HEK293 (cell line): ENCODE measurements around the gene TMIGD1.

Source experiments
- EGR2 ChIP-seq: fragments of 450-650 bp; formaldehyde crosslinking; IDR thresholded peaks from 2 replicates; pipeline ENCODE4 v1.5.1; 2016; ENCODE audit warnings: low read depth, missing biosample characterization, missing genetic modification characterization
- GFI1B ChIP-seq: fragments of 450-650 bp; formaldehyde crosslinking; IDR thresholded peaks from 2 replicates; pipeline ENCODE4 v1.5.1; 2016; ENCODE audit warnings: missing biosample characterization, missing genetic modification characterization
- HOXA7 ChIP-seq: sonication (generic); formaldehyde crosslinking; IDR thresholded peaks from 2 replicates; pipeline ENCODE4 v1.8.1; 2022; ENCODE audit warnings: missing genetic modification reagents, borderline replicate concordance
- KLF7 ChIP-seq: fragments of 450-650 bp; formaldehyde crosslinking; IDR thresholded peaks from 2 replicates; pipeline ENCODE4 v1.5.1; 2016; ENCODE audit warnings: missing biosample characterization, missing genetic modification characterization, borderline replicate concordance
- OSR2 ChIP-seq: fragments of 450-650 bp; formaldehyde crosslinking; IDR thresholded peaks from 2 replicates; pipeline ENCODE4 v1.5.1; 2016; ENCODE audit warnings: missing biosample characterization, missing genetic modification characterization
- SALL2 ChIP-seq: fragments of 450-650 bp; formaldehyde crosslinking; IDR thresholded peaks from 2 replicates; pipeline ENCODE4 v1.5.0; 2017; ENCODE audit warnings: missing biosample characterization, mild to moderate bottlenecking, missing genetic modification characterization, borderline replicate concordance
- YY1 ChIP-seq: fragments of 450-650 bp; formaldehyde crosslinking; IDR thresholded peaks from 2 replicates; pipeline ENCODE4 v1.5.1; 2018; ENCODE audit warnings: missing biosample characterization, missing genetic modification characterization
- ZIC2 ChIP-seq: fragments of 450-650 bp; formaldehyde crosslinking; IDR thresholded peaks from 2 replicates; pipeline ENCODE4 v1.5.1; 2016; ENCODE audit warnings: missing biosample characterization, missing genetic modification characterization
- ZNF10 ChIP-seq: fragments of 450-650 bp; formaldehyde crosslinking; IDR thresholded peaks from 2 replicates; pipeline ENCODE4 v1.5.1; 2017; ENCODE audit warnings: missing biosample characterization, missing genetic modification characterization
- ZNF2 ChIP-seq: fragments of 450-650 bp; formaldehyde crosslinking; IDR thresholded peaks from 2 replicates; pipeline ENCODE4 v1.5.1; 2016; ENCODE audit warnings: missing biosample characterization, missing genetic modification characterization
- ZNF221 ChIP-seq: fragments of 450-650 bp; formaldehyde crosslinking; IDR thresholded peaks from 2 replicates; pipeline ENCODE4 v1.5.1; 2017; ENCODE audit warnings: missing biosample characterization, missing genetic modification characterization, borderline replicate concordance
- ZNF266 ChIP-seq: fragments of 450-650 bp; formaldehyde crosslinking; IDR thresholded peaks from 2 replicates; pipeline ENCODE4 v1.5.1; 2016; ENCODE audit warnings: missing biosample characterization, missing genetic modification characterization, low read depth
- ZNF354C ChIP-seq: fragments of 450-650 bp; formaldehyde crosslinking; IDR thresholded peaks from 2 replicates; pipeline ENCODE4 v1.5.1; 2016; ENCODE audit warnings: missing biosample characterization, missing genetic modification characterization, low read depth, borderline replicate concordance
- ZNF366 ChIP-seq: fragments of 450-650 bp; formaldehyde crosslinking; conservative IDR thresholded peaks from 2 replicates; pipeline ENCODE4 v1.5.1; 2016; ENCODE audit warnings: missing biosample characterization, missing genetic modification characterization
- ZNF423 ChIP-seq: fragments of 450-650 bp; formaldehyde crosslinking; IDR thresholded peaks from 2 replicates; pipeline ENCODE4 v1.5.1; 2016; ENCODE audit warnings: missing biosample characterization, missing genetic modification characterization
- ZNF521 ChIP-seq: fragments of 450-650 bp; formaldehyde crosslinking; IDR thresholded peaks from 2 replicates; pipeline ENCODE4 v1.5.1; 2017; ENCODE audit warnings: missing biosample characterization, mild to moderate bottlenecking, missing genetic modification characterization
- ZNF623 ChIP-seq: fragments of 450-650 bp; formaldehyde crosslinking; IDR thresholded peaks from 2 replicates; pipeline ENCODE4 v1.5.1; 2016; ENCODE audit warnings: missing biosample characterization, missing genetic modification characterization
- ZNF660 ChIP-seq: fragments of 450-650 bp; IDR thresholded peaks from 2 replicates; pipeline ENCODE4 v1.5.1; 2018; ENCODE audit warnings: missing biosample characterization, mild to moderate bottlenecking, missing genetic modification characterization
- ZNF837 ChIP-seq: fragments of 450-650 bp; formaldehyde crosslinking; IDR thresholded peaks from 2 replicates; pipeline ENCODE4 v1.5.1; 2016; ENCODE audit warnings: missing biosample characterization, missing genetic modification characterization
- TF ChIP-seq, protein P1 (sequence below): fragments of 450-650 bp; formaldehyde crosslinking; IDR thresholded peaks from 2 replicates; pipeline ENCODE4 v1.5.1; 2016; ENCODE audit warnings: missing biosample characterization, missing genetic modification characterization
- TF ChIP-seq, protein P2 (sequence below): fragments of 450-650 bp; formaldehyde crosslinking; IDR thresholded peaks from 2 replicates; pipeline ENCODE4 v1.5.1; 2017; ENCODE audit warnings: missing biosample characterization, missing genetic modification characterization
- TF ChIP-seq, protein P3 (sequence below): fragments of 450-650 bp; formaldehyde crosslinking; IDR thresholded peaks from 2 replicates; pipeline ENCODE4 v1.5.1; 2016; ENCODE audit warnings: missing biosample characterization, missing genetic modification characterization
- TF ChIP-seq, protein P4 (sequence below): fragments of 450-650 bp; formaldehyde crosslinking; IDR thresholded peaks from 2 replicates; pipeline ENCODE4 v1.5.1; 2016; ENCODE audit warnings: missing biosample characterization, missing genetic modification characterization
- TF ChIP-seq, protein P5 (sequence below): fragments of 450-650 bp; formaldehyde crosslinking; IDR thresholded peaks from 2 replicates; pipeline ENCODE4 v1.5.1; 2016; ENCODE audit warnings: missing biosample characterization, missing genetic modification characterization
- TF ChIP-seq, protein P6 (sequence below): fragments of 450-650 bp; formaldehyde crosslinking; IDR thresholded peaks from 2 replicates; pipeline ENCODE4 v1.5.1; 2016; ENCODE audit warnings: missing biosample characterization, missing genetic modification characterization
- TF ChIP-seq, protein P7 (sequence below): fragments of 450-650 bp; formaldehyde crosslinking; IDR thresholded peaks from 2 replicates; pipeline ENCODE4 v1.5.1; 2016; ENCODE audit warnings: missing biosample characterization, missing genetic modification characterization

TMIGD1 gene

DNA sequence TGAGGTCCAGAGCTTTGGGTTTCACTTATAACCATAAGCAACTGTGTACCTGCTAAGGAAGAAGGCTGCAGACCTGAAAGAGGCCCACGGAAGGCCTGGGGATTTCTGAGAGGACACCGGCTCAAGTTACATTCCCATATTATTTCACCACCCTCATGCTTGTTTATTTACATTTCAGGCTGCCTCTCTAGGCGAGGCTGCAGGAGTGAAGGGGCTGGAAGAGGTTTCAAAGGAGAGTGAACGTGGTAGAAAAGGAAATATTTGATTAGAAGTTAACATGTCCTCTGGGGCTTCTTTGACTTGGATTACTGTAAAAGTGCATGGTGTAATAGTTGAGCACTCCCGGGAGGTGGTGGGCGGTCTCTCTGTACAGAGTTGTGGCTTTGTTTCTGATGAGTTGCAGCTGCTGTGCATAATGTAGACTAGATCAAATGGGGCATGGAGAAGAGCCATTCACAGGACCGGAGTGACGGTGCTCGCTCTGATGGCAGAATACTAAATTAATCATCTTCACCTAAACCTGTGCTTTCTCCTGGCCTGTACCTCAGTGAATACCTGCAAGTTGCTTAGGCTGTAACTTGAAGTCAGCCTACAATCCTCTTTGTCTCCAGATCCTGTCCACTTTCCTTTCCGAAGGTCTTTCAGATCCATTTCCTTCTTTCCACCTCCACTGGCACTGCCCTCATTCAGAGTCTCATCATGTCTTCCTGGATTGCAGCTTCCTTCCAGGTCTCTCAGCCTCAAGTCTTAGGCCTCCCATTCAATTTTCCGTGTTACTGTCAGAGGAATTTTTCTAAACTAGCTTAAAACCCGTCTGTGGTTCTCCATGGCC is 43.0 kb upstream of the TMIGD1 start (continued):
- TF ChIP-seq, protein P1, sequence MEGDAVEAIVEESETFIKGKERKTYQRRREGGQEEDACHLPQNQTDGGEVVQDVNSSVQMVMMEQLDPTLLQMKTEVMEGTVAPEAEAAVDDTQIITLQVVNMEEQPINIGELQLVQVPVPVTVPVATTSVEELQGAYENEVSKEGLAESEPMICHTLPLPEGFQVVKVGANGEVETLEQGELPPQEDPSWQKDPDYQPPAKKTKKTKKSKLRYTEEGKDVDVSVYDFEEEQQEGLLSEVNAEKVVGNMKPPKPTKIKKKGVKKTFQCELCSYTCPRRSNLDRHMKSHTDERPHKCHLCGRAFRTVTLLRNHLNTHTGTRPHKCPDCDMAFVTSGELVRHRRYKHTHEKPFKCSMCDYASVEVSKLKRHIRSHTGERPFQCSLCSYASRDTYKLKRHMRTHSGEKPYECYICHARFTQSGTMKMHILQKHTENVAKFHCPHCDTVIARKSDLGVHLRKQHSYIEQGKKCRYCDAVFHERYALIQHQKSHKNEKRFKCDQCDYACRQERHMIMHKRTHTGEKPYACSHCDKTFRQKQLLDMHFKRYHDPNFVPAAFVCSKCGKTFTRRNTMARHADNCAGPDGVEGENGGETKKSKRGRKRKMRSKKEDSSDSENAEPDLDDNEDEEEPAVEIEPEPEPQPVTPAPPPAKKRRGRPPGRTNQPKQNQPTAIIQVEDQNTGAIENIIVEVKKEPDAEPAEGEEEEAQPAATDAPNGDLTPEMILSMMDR: no peak
- TF ChIP-seq, protein P2, sequence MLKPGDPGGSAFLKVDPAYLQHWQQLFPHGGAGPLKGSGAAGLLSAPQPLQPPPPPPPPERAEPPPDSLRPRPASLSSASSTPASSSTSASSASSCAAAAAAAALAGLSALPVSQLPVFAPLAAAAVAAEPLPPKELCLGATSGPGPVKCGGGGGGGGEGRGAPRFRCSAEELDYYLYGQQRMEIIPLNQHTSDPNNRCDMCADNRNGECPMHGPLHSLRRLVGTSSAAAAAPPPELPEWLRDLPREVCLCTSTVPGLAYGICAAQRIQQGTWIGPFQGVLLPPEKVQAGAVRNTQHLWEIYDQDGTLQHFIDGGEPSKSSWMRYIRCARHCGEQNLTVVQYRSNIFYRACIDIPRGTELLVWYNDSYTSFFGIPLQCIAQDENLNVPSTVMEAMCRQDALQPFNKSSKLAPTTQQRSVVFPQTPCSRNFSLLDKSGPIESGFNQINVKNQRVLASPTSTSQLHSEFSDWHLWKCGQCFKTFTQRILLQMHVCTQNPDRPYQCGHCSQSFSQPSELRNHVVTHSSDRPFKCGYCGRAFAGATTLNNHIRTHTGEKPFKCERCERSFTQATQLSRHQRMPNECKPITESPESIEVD: peak; percentile 98
- TF ChIP-seq, protein P3, sequence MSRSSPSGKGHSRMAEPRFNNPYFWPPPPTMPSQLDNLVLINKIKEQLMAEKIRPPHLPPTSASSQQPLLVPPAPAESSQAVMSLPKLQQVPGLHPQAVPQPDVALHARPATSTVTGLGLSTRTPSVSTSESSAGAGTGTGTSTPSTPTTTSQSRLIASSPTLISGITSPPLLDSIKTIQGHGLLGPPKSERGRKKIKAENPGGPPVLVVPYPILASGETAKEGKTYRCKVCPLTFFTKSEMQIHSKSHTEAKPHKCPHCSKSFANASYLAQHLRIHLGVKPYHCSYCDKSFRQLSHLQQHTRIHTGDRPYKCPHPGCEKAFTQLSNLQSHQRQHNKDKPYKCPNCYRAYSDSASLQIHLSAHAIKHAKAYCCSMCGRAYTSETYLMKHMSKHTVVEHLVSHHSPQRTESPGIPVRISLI: no peak
- TF ChIP-seq, protein P4, sequence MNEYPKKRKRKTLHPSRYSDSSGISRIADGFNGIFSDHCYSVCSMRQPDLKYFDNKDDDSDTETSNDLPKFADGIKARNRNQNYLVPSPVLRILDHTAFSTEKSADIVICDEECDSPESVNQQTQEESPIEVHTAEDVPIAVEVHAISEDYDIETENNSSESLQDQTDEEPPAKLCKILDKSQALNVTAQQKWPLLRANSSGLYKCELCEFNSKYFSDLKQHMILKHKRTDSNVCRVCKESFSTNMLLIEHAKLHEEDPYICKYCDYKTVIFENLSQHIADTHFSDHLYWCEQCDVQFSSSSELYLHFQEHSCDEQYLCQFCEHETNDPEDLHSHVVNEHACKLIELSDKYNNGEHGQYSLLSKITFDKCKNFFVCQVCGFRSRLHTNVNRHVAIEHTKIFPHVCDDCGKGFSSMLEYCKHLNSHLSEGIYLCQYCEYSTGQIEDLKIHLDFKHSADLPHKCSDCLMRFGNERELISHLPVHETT (tag by site-specific recombination): peak; percentile 56; the same call in 1 of the 2 replicates
- TF ChIP-seq ZNF366: peak; percentile 57; the same call in 1 of the 2 replicates
- TF ChIP-seq ZNF521 (tag by site-specific recombination): no peak
- TF ChIP-seq ZNF221 (tag by site-specific recombination): no peak
- peak; percentile 77; the same call in 1 of the 2 replicates for TF ChIP-seq ZNF423 (tag by site-specific recombination)
- TF ChIP-seq ZIC2 (tag by site-specific recombination): peak; percentile 74
- TF ChIP-seq, protein P5, sequence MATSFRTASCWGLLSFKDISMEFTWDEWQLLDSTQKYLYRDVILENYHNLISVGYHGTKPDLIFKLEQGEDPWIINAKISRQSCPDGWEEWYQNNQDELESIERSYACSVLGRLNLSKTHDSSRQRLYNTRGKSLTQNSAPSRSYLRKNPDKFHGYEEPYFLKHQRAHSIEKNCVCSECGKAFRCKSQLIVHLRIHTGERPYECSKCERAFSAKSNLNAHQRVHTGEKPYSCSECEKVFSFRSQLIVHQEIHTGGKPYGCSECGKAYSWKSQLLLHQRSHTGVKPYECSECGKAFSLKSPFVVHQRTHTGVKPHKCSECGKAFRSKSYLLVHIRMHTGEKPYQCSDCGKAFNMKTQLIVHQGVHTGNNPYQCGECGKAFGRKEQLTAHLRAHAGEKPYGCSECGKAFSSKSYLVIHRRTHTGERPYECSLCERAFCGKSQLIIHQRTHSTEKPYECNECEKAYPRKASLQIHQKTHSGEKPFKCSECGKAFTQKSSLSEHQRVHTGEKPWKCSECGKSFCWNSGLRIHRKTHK (tag by site-specific recombination): no peak
- TF ChIP-seq KLF7: peak; percentile 34; the same call in 1 of the 2 replicates
- TF ChIP-seq, protein P6, sequence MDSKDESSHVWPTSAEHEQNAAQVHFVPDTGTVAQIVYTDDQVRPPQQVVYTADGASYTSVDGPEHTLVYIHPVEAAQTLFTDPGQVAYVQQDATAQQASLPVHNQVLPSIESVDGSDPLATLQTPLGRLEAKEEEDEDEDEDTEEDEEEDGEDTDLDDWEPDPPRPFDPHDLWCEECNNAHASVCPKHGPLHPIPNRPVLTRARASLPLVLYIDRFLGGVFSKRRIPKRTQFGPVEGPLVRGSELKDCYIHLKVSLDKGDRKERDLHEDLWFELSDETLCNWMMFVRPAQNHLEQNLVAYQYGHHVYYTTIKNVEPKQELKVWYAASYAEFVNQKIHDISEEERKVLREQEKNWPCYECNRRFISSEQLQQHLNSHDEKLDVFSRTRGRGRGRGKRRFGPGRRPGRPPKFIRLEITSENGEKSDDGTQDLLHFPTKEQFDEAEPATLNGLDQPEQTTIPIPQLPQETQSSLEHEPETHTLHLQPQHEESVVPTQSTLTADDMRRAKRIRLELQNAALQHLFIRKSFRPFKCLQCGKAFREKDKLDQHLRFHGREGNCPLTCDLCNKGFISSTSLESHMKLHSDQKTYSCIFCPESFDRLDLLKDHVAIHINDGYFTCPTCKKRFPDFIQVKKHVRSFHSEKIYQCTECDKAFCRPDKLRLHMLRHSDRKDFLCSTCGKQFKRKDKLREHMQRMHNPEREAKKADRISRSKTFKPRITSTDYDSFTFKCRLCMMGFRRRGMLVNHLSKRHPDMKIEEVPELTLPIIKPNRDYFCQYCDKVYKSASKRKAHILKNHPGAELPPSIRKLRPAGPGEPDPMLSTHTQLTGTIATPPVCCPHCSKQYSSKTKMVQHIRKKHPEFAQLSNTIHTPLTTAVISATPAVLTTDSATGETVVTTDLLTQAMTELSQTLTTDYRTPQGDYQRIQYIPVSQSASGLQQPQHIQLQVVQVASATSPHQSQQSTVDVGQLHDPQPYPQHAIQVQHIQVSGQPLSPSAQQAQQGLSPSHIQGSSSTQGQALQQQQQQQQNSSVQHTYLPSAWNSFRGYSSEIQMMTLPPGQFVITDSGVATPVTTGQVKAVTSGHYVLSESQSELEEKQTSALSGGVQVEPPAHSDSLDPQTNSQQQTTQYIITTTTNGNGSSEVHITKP (tag by site-specific recombination): peak; percentile 68
- TF ChIP-seq ZNF623: no peak
- no peak for TF ChIP-seq ZNF354C
- TF ChIP-seq ZNF10 (tag by site-specific recombination): peak; percentile 67; the same call in 1 of the 2 replicates
- TF ChIP-seq, protein P7, sequence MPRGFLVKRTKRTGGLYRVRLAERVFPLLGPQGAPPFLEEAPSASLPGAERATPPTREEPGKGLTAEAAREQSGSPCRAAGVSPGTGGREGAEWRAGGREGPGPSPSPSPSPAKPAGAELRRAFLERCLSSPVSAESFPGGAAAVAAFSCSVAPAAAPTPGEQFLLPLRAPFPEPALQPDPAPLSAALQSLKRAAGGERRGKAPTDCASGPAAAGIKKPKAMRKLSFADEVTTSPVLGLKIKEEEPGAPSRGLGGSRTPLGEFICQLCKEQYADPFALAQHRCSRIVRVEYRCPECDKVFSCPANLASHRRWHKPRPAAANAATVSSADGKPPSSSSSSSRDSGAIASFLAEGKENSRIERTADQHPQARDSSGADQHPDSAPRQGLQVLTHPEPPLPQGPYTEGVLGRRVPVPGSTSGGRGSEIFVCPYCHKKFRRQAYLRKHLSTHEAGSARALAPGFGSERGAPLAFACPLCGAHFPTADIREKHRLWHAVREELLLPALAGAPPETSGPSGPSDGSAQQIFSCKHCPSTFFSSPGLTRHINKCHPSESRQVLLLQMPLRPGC: peak; percentile 77; the same call in 1 of the 2 replicates
- TF ChIP-seq OSR2 (tag by site-specific recombination): peak; percentile 98
- peak; percentile 40 for TF ChIP-seq EGR2 (tag by site-specific recombination)
- no peak for TF ChIP-seq ZNF837
- no peak for TF ChIP-seq HOXA7 (CRISPR knock-in tag)
- 0 out of 2 replicates have a peak, but pooled peaks have one; percentile 70 for TF ChIP-seq ZNF660 (tag by site-specific recombination)
- TF ChIP-seq ZNF2 (tag by site-specific recombination): peak; percentile 82
- 0 out of 2 replicates have a peak, but pooled peaks have one; percentile 55 for TF ChIP-seq YY1 (tag by site-specific recombination)
- no peak for TF ChIP-seq ZNF266
- 0 out of 2 replicates have a peak, but pooled peaks have one; percentile 12 for TF ChIP-seq GFI1B (tag by site-specific recombination)
- TF ChIP-seq SALL2 (tag by site-specific recombination): no peak
